Vagina (tissue), 2 donors: Measurements from ENCODE around the gene KIAA0825. TPM values are rescaled to one million over a fixed set of nuclear protein-coding genes. Genes with fewer than 3 reads are reported as not detected.

Experiments
- DNase-seq, 2 donors: peaks; one replicate each; pipeline ENCODE4 v3.0.0-alpha.2; 2017; ENCODE audit errors: extremely low spot score in 2 of 2
- H3K27ac ChIP-seq: fragments of 200-600 bp; sonication (generic); one replicate; pipeline ENCODE4 v1.5.1; 2019
- H3K27me3 ChIP-seq: fragments of 200-600 bp; sonication (generic); one replicate; pipeline ENCODE4 v1.5.1; 2019
- H3K36me3 ChIP-seq, 2 donors: fragments of 200-600 bp; sonication (generic); one replicate each; pipeline ENCODE4 v1.5.1; 2017 to 2019
- H3K4me1 ChIP-seq: fragments of 200-600 bp; sonication (generic); one replicate; pipeline ENCODE4 v1.5.1; 2019
- H3K4me3 ChIP-seq, 2 donors: fragments of 200-600 bp; sonication (generic); 1 replicate in 1 of 2; 2 replicates in 1 of 2; pipeline ENCODE4 v1.5.1; 2016 to 2019
- H3K9me3 ChIP-seq: fragments of 200-600 bp; sonication (generic); one replicate; pipeline ENCODE4 v1.5.1; 2019
- POLR2A ChIP-seq, 2 donors: fragments of 450-650 bp; IDR thresholded peaks; one replicate each; pipeline ENCODE4 v1.6.1; 2017; ENCODE audit warnings: antibody characterized with exemption in 2 of 2, mild to moderate bottlenecking in 2 of 2, moderate library complexity in 2 of 2
- POLR2AphosphoS5 ChIP-seq, 2 donors: sonication (generic); formaldehyde crosslinking; IDR thresholded peaks; one replicate each; pipeline ENCODE4 v1.9.0; 2017; ENCODE audit warnings: antibody characterized with exemption in 2 of 2, mild to moderate bottlenecking in 2 of 2, low read depth in 1 of 2; ENCODE audit not compliant: insufficient read depth in 1 of 2
- intact Hi-C: fragments of 100-400 bp; cut with DNase I; formaldehyde crosslinking; loops from one replicate; pipeline ENCODE4 v1.15.1; 2023
- total RNA-seq: library from RNA; depleted of rRNA; stranded (reverse); fragments of >200 nt; gene quantifications from one replicate; pipeline ENCODE4 v1.2.3, GENCODE V29; 2016
- TF ChIP-seq, protein P1 (sequence below), 3 experiments: fragments of 450-650 bp in 2 of 3; fragments of 200-600 bp in 1 of 3; sonication (generic) in 1 of 3; IDR thresholded peaks; one replicate each; pipeline ENCODE4 v1.5.1; 2017 to 2019; ENCODE audit warnings: antibody characterized with exemption in 3 of 3, mild to moderate bottlenecking in 2 of 3, moderate library complexity in 2 of 3

The KIAA0825 gene
- total RNA-seq, 1 donor from 2014 or later = 2.5 TPM

DNA sequence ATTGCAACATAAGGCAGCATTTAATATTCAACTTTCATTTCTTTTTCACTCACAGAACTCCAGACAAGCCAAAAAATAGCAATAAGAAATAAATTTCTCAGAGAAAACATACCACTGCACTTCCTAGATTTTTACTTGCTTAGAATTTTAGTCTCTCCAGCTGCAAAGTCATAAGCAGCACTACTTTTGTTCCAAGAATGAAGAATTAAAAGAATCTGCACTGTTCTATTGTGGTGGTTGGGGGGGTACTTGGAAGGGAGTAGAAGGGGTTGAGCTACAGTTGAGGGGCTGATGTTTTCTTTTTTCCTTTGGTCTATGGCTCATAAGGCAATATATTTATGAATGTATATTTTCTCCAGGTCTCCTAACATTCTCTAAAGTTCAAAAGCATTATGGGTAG, 144.5 kb downstream of the KIAA0825 start:
- Histone ChIP-seq H3K4me1 (no peaks in the 10 kb centered on the region), H3K27ac (no peak overlapping the region), H3K27me3 (no peaks in the 10 kb centered on the region), H3K36me3 (no peaks in the 10 kb centered on the region), H3K4me3 (no peak overlapping the region), H3K9me3 (no peaks in the 10 kb centered on the region)
- TF ChIP-seq POLR2A (IDR thresholded peaks at IDR 0.05) (no peak), POLR2AphosphoS5 (IDR thresholded peaks at IDR 0.05; ENCODE audit: insufficient read depth in 1 of 2, low read depth in 1 of 2) (no peak)
- TF ChIP-seq, protein P1, sequence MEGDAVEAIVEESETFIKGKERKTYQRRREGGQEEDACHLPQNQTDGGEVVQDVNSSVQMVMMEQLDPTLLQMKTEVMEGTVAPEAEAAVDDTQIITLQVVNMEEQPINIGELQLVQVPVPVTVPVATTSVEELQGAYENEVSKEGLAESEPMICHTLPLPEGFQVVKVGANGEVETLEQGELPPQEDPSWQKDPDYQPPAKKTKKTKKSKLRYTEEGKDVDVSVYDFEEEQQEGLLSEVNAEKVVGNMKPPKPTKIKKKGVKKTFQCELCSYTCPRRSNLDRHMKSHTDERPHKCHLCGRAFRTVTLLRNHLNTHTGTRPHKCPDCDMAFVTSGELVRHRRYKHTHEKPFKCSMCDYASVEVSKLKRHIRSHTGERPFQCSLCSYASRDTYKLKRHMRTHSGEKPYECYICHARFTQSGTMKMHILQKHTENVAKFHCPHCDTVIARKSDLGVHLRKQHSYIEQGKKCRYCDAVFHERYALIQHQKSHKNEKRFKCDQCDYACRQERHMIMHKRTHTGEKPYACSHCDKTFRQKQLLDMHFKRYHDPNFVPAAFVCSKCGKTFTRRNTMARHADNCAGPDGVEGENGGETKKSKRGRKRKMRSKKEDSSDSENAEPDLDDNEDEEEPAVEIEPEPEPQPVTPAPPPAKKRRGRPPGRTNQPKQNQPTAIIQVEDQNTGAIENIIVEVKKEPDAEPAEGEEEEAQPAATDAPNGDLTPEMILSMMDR (IDR thresholded peaks at IDR 0.05) = no peak
- intact Hi-C loops = no loop called here
- no peak for DNase-seq

DNA sequence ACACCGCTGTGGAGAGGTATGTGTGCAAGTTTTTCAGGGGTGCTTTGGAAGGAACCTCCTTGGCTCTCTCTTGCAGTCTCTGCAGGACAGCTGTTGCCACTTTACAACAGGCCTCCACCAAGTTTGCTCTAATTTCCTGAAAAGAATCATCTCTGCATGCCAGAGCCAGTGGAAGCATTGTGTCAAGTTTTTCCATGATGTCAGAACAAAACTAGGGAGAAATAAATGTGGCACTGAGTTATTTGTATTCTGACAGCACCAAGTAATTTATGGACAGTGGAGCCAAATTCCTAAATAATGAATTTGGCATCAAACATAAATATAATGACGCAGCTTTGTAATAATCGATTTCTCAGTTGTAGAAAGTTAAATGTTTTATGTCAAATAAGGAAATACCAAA, 146.9 kb downstream of the KIAA0825 start:
- no peak for DNase-seq
- no peaks in the 10 kb centered on the region for H3K9me3 ChIP-seq
- TF ChIP-seq POLR2A (IDR thresholded peaks at IDR 0.05) (no peak), POLR2AphosphoS5 (IDR thresholded peaks at IDR 0.05; ENCODE audit: insufficient read depth in 1 of 2, low read depth in 1 of 2) (no peak)
- TF ChIP-seq, protein P1 (IDR thresholded peaks at IDR 0.05) = no peak
- no peaks in the 10 kb centered on the region for H3K36me3 ChIP-seq
- no peaks in the 10 kb centered on the region for H3K4me1 ChIP-seq
- H3K27me3 ChIP-seq = no peaks in the 10 kb centered on the region
- H3K27ac ChIP-seq = no peak overlapping the region
- intact Hi-C loops = no loop called here
- H3K4me3 ChIP-seq = no peak overlapping the region

DNA sequence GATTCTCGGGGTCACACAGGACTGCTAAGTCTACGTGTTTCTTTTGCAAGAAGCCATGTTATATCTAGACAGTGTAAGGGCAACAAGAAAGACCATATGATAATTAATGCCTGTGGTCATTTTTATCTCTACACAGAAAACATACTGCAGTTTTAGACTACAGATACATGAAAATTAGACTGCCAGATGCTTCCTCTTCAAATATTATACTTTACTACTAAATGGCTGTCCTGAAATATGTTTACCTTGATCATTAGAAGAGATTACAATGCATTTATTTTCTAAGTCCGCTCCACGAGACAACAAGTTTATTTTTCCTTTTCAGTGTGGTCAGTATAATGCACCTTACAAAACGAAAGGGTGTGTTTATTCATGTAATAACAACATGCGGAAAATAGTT, 147.6 kb downstream of the KIAA0825 start:
- no peak overlapping the region for H3K4me3 ChIP-seq
- DNase-seq = no peak
- H3K27me3 ChIP-seq = no peaks in the 10 kb centered on the region
- H3K27ac ChIP-seq = no peak overlapping the region
- H3K36me3 ChIP-seq = no peaks in the 10 kb centered on the region
- intact Hi-C loops = no loop called here
- H3K4me1 ChIP-seq = no peaks in the 10 kb centered on the region
- TF ChIP-seq, protein P1 (IDR thresholded peaks at IDR 0.05) = no peak
- TF ChIP-seq POLR2AphosphoS5 (IDR thresholded peaks at IDR 0.05; ENCODE audit: insufficient read depth in 1 of 2, low read depth in 1 of 2) (no peak), POLR2A (IDR thresholded peaks at IDR 0.05) (no peak)
- no peaks in the 10 kb centered on the region for H3K9me3 ChIP-seq

DNA sequence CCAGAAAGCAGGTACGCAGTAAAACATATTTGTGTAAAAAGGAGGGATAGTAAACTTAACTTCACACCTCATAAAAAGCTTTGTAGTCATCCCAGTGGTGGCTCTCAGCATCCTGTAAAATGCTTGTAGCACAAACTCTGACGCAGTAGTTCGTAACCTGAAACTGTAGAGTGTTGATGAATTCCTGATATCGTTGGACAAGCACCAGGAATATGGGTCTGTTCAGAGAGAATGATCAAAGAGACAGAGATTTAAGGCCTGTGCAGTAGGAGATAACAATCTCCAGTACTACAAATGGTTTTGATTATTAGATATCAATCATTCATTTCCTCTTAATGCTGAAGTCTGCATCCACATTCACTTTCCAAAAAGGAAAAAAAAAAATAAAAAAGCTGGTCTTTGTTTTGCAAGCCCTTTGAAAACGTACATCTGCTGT, 148.5 kb downstream of the KIAA0825 start:
- no peaks in the 10 kb centered on the region for H3K9me3 ChIP-seq
- DNase-seq = no peak
- no peak overlapping the region for H3K4me3 ChIP-seq
- no peaks in the 10 kb centered on the region for H3K27me3 ChIP-seq
- TF ChIP-seq POLR2AphosphoS5 (IDR thresholded peaks at IDR 0.05; ENCODE audit: insufficient read depth in 1 of 2, low read depth in 1 of 2) (no peak), POLR2A (IDR thresholded peaks at IDR 0.05) (no peak)
- TF ChIP-seq, protein P1 (IDR thresholded peaks at IDR 0.05) = no peak
- no peaks in the 10 kb centered on the region for H3K36me3 ChIP-seq
- intact Hi-C loops = no loop called here
- H3K27ac ChIP-seq = no peak overlapping the region
- no peaks in the 10 kb centered on the region for H3K4me1 ChIP-seq

DNA sequence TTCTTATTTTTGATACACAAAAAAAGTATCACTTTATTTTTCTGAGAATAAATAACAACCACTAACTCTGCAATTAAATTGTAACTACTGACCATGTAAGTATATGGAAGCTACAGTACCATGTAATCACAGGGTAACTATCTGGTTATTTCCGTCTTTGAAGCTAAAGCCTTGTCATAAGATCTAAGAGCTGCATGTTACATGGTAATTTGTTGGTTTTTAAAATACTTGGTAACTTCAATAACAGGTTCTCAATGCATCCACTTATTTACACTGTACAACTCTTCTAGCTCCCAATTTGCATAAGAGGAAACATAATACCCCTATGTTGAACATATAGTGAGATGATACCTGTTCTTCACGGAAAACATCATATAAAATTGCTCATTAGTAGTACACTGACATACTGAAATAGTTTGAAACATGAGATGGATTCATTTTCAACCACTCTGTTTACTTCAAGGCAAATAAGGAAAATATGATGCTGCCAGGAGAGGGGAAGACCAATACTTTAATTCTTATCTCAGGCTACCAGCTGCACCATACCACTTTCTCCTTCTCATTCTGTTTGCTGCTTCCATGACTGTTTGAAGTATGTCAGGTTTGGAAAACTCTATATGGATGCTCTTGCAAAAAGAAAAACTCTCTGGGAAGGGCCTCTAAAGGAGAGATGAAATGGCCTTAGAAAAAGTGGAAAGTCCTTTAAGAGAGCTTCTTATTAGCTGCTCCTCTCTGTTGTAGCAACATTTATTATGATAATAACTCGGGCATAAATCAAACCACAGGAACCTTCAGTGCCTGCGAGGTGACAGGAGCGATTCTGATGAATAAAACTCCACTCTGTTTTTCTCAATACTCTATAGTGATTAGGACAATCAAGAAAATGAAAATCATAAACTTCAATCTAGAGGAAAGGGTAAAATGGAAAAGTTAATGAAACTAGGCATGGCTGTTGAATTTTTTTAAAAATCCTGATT, 150.2 kb downstream of the KIAA0825 start:
- no peak for DNase-seq
- TF ChIP-seq POLR2AphosphoS5 (IDR thresholded peaks at IDR 0.05; ENCODE audit: insufficient read depth in 1 of 2, low read depth in 1 of 2) (no peak), POLR2A (IDR thresholded peaks at IDR 0.05) (no peak)
- TF ChIP-seq, protein P1 (IDR thresholded peaks at IDR 0.05) = no peak
- no peaks in the 10 kb centered on the region for H3K36me3 ChIP-seq
- no peaks in the 10 kb centered on the region for H3K9me3 ChIP-seq
- H3K27ac ChIP-seq = no peak overlapping the region
- no peaks in the 10 kb centered on the region for H3K4me1 ChIP-seq
- intact Hi-C loops = no loop called here
- H3K4me3 ChIP-seq = no peak overlapping the region
- H3K27me3 ChIP-seq = no peaks in the 10 kb centered on the region
